Astrocyte (in vitro differentiated cells and primary cell): ENCODE measurements around the gene WDR36.

ENCODE experiments used
- EZH2 ChIP-seq: IDR thresholded peaks from 2 replicates; pipeline ENCODE4 v1.6.1; 2012; ENCODE audit warnings: mild to moderate bottlenecking, low read length, inconsistent platforms; ENCODE audit not compliant: insufficient read depth
- TF ChIP-seq, protein P1 (sequence below): IDR thresholded peaks from 2 replicates; pipeline ENCODE4 v1.5.1; 2011; ENCODE audit warnings: low read depth, mild to moderate bottlenecking, inconsistent platforms, low read length, moderate library complexity; ENCODE audit not compliant: insufficient read depth

GRCh38 chr5:111076091-111076490, 16.1 kb upstream of the WDR36 start:
- TF ChIP-seq, protein P1, sequence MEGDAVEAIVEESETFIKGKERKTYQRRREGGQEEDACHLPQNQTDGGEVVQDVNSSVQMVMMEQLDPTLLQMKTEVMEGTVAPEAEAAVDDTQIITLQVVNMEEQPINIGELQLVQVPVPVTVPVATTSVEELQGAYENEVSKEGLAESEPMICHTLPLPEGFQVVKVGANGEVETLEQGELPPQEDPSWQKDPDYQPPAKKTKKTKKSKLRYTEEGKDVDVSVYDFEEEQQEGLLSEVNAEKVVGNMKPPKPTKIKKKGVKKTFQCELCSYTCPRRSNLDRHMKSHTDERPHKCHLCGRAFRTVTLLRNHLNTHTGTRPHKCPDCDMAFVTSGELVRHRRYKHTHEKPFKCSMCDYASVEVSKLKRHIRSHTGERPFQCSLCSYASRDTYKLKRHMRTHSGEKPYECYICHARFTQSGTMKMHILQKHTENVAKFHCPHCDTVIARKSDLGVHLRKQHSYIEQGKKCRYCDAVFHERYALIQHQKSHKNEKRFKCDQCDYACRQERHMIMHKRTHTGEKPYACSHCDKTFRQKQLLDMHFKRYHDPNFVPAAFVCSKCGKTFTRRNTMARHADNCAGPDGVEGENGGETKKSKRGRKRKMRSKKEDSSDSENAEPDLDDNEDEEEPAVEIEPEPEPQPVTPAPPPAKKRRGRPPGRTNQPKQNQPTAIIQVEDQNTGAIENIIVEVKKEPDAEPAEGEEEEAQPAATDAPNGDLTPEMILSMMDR, result no peak
- no peak for TF ChIP-seq EZH2
